Fibroblast of mammary gland (primary cell): Measurements from ENCODE around the gene ELMO1.

Experiments used
- DNase-seq: peaks from one replicate; pipeline ENCODE4 v3.0.0-alpha.2; 2010; ENCODE audit warnings: low read depth
- H3K4me3 ChIP-seq: 2 replicates; pipeline ENCODE4 v1.5.1; 2011; ENCODE audit warnings: low read depth, mild to moderate bottlenecking, low read length, moderate library complexity; ENCODE audit not compliant: control insufficient read depth
- CTCF ChIP-seq: conservative IDR thresholded peaks from 2 replicates; pipeline ENCODE4 v1.5.1; 2011; ENCODE audit warnings: low read depth, low read length, inconsistent platforms; ENCODE audit not compliant: control insufficient read depth, insufficient read depth

ELMO1 gene

DNA sequence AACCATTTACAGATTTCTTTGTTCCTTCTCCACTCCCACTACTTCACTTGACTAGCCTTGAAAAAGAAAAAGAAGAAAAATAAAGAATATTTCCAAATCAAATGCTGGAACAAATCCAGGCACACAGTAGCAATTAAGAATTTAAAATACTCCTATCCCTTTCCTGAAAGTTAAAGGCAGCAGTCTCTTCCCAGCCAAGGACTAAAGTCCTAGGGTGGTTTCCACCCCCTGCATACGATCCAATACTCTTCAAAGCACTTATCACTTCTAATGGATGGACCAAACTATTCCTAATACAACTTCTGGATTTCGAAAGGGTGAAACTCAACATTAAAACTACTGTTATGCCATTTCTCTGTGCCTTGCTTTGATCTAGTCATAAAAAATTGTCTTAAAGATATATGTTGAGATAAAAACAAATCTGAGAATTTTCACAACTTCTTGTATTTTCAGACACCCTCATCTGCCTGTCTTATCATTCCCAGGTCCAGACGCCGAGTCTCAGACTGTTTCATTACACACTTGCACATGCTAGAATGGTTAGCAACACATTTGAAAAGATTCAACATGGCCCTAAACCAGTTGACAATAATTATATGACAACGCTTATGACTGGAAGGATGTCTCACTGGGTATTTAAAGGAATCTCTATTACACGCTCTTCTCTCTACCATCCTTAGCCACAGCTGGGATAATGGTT, 13.4 kb downstream of the ELMO1 start:
- no peak for DNase-seq
- TF ChIP-seq CTCF = no peak
- no peak overlapping the region for H3K4me3 ChIP-seq

- no peak for DNase-seq
- no peak overlapping the region for H3K4me3 ChIP-seq
- no peak for TF ChIP-seq CTCF
These were observed 14.1 kb downstream of the ELMO1 start for GRCh38 chr7:37434529-37434928.

DNA sequence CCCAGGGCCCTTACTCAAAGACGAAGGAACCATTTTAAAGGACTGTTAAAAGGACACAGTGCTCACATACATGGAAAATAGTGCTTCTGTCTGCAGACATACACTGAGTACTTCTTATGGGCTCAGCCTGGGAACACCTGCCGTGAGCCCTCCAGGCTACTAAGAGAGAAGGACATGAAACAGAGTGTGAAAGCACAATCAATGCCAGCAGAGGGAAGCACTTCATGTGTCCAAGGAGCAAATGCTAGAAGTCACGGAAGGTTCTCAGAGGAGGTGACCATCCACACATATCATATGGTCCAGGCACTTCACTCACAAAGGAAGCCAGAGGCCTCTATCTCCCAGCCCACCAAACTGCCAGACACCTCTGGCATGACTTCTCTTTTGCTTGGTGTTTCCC, 15.5 kb downstream of the ELMO1 start:
- TF ChIP-seq CTCF = no peak

GRCh38 chr7:37432281-37432920, 16.3 kb downstream of the ELMO1 start:
- H3K4me3 ChIP-seq = no peak overlapping the region
- no peak for DNase-seq
- TF ChIP-seq CTCF = no peak

More for the DNA sequence above, 15.5 kb downstream of the ELMO1 start:
- no peak for DNase-seq
- no peak overlapping the region for H3K4me3 ChIP-seq

DNA sequence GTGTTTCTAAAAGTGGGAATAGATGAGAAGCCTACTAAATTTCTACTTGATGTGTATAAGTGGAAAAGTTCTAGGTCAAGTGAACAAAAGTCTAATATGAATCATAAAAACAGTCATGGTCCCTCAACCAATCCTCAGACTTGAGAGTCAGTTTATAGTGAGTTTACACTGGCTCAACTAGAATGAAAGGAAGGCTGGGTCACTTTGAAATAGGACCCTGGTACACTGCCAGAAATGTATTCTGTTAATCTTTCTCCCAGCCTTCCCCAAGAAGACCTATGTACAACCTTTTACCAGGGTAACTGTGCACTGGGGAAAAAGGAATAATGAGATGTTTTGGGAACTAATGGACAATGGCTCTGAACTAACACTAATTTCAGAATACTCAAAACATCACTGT, 17.3 kb downstream of the ELMO1 start:
- DNase-seq = no peak
- no peak for TF ChIP-seq CTCF

GRCh38 chr7:37430640-37431039, 18.0 kb downstream of the ELMO1 start:
- no peak for TF ChIP-seq CTCF
- H3K4me3 ChIP-seq = no peak overlapping the region
- DNase-seq = no peak

More for the DNA sequence above, 17.3 kb downstream of the ELMO1 start:
- no peak overlapping the region for H3K4me3 ChIP-seq
